GM12875 (cell line): ENCODE results near the gene OTOP2.

Experiments
- H3K4me3 ChIP-seq: one replicate; pipeline ENCODE4 v1.5.1; 2011; ENCODE audit warnings: low read depth, low read length, control low read depth
- CTCF ChIP-seq: IDR thresholded peaks from 2 replicates; pipeline ENCODE4 v1.5.1; 2011; ENCODE audit warnings: low read depth, mild to moderate bottlenecking, control low read depth, inconsistent platforms, low read length, moderate library complexity, borderline replicate concordance; ENCODE audit not compliant: insufficient read depth

OTOP2 gene

GRCh38 chr17:74939534-74939933 is 15.5 kb downstream of the OTOP2 start:
- H3K4me3 ChIP-seq: no peak overlapping the region
- TF ChIP-seq CTCF: no peak

DNA sequence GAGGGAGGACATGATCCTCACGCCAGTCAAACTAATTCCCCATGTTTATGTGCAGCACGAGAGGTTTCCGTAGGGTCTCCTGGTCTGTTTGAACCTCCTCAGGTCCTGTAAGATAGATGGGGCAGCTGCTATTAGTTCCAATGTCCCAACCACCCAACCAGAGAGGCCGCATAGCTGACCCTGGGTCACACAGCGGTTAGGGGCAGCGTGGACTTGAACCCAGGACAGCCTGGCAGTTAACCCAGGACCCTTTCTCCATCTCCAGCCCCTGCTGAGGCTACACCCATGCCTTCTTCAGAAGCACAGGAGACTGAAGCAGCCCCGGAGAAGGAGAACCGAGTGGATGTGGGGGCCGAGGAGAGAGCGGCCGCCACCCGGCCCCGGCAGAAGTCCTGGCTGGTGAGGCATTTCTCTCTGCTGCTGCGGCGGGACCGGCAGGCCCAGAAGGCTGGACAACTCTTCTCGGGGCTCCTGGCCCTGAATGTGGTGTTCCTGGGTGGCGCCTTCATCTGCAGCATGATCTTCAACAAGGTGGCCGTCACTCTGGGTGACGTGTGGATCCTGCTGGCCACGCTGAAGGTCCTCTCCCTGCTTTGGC is 17.2 kb downstream of the OTOP2 start:
- H3K4me3 ChIP-seq: no peak overlapping the region
- no peak for TF ChIP-seq CTCF

DNA sequence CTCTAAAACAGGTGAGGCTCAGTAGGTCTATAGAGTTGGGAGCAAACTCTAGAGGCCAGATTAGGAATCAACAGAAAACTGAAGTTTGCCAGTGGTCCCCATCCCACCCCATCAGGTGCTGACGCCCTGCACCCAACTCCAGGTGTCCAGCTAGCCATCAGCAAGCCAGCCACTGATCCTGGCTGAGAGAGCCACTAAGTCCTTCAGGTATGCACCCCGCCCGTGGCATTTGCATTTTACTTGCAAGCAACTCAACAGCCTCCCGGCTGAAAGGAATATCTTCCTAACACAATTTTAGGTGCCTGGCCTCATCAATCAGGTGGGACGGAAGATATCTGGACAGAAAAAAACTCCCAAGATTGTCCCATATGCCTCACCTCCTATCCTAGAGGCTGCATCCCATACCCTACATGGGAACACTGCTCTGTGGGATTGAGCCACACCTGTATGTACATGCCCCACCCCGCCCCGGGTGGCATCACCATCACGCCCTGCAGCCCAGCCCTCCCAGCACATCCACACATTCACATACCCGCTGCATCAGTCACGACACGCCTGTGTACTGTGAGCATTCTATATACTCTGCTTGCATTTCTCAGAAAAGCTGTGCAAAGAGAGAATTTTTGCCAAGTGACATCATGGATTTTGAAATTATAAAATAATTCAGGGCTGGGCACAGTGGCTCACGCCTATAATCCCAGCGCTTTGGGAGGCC is 19.9 kb downstream of the OTOP2 start:
- no peak overlapping the region for H3K4me3 ChIP-seq
- TF ChIP-seq CTCF: no peak

GRCh38 chr17:74945543-74945942 is 21.5 kb downstream of the OTOP2 start:
- no peak overlapping the region for H3K4me3 ChIP-seq
- TF ChIP-seq CTCF: no peak

DNA sequence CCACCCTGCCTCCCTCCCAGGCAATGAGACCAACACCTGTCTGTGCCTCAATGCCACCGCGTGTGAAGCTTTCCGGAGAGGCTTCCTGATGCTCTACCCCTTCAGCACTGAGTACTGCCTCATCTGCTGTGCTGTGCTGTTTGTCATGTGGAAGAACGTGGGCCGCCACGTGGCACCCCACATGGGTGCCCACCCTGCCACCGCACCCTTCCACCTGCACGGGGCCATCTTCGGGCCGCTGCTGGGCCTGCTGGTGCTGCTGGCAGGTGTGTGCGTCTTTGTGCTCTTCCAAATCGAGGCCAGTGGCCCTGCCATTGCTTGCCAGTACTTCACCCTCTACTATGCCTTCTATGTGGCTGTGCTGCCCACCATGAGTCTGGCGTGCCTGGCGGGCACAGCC is 22.6 kb downstream of the OTOP2 start:
- TF ChIP-seq CTCF: no peak
- H3K4me3 ChIP-seq: no peak overlapping the region

- TF ChIP-seq CTCF: no peak
- H3K4me3 ChIP-seq: no peak overlapping the region
Observed at GRCh38 chr17:74947041-74947754, 23.1 kb downstream of the OTOP2 start.

GRCh38 chr17:74949455-74950115 is 25.5 kb downstream of the OTOP2 start:
- TF ChIP-seq CTCF: no peak

More at GRCh38 chr17:74949455-74950115, 25.5 kb downstream of the OTOP2 start:
- no peak overlapping the region for H3K4me3 ChIP-seq
